Medulla oblongata (tissue), 1 donor: ENCODE data around the gene BOLA1.
A peak's percentile ranks its signal among the peaks of the same experiment; 100 is the strongest.
"Not testable (repeated sequence)": the region's sequence is repeated elsewhere in the genome, so short reads cannot be mapped to it uniquely, and the experiment has no call there.

Experiments used
- DNase-seq: peaks from one replicate; pipeline ENCODE4 v3.0.0-alpha.2; 2015; ENCODE audit errors: extremely low spot score

Gene BOLA1

GRCh38 chr1:149899460-149900284 lies at the start of gene BOLA1:
Gene BOLA1, plus strand, starts transcription at chr1:149899568. Its CDS starts 492 bp downstream, at chr1:149900060.
- DNase-seq = peak; percentile 97

DNA sequence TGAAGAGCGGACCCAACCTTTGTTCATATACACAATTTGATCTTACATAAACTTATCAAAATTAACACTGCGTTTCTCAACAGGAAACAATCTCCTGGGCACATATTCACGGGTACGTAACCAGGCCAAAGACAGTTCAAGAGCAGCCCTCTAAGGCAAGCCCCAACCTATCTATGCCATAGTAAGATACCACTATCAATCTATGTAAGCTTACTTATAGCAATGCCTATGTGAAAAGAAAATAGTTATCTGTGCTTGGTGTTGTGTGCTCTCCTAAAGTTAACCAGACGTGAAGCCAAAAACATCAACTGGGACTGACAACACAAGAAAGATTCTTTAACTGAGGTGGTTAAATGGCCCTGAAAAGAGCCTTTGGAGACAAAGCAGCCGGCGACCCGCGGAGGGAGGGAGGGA lies 49.4 kb upstream of the BOLA1 start:
- DNase-seq = peak; percentile 16

DNA sequence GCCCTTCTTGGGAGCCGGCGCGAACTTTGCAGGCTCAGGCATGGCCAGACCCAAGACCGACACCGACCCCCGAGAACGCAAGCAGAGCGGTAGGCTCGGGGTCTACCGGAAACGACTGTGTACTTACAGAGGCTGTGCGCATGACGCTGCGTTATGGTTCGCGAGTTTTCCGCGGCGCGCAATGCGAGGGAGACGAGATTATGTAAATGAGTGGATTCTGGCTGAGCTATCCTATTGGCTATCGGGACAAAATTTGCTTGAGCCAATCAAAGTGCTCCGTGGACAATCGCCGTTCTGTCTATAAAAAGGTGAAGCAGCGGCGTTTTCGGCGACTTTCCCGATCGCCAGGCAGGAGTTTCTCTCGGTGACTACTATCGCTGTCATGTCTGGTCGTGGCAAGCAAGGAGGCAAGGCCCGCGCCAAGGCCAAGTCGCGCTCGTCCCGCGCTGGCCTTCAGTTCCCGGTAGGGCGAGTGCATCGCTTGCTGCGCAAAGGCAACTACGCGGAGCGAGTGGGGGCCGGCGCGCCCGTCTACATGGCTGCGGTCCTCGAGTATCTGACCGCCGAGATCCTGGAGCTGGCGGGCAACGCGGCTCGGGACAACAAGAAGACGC lies 48.5 kb upstream of the BOLA1 start:
- not testable (repeated sequence) for DNase-seq

GRCh38 chr1:149851585-149852213 lies 47.7 kb upstream of the BOLA1 start:
- DNase-seq = not testable (repeated sequence)

DNA sequence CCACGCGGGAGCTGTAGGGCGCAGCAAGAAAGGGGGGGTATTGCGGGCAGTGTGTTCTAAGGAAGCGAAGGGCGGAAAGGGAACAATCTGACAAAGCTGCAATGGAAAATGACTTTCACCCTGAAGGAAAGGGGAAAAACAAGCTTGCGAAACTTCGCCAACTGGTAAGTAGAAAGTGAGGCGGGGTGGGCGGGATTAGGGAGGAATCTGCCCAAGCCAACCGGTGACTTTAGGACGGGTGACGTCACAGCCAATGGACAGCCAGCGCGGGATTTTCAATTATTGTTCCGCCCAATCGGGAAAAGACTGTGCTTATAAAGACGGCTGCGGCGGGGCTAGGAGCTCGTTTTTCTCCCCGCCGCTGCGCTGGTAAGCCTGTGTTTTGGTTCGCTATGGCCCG lies 47.1 kb upstream of the BOLA1 start:
- not testable (repeated sequence) for DNase-seq

DNA sequence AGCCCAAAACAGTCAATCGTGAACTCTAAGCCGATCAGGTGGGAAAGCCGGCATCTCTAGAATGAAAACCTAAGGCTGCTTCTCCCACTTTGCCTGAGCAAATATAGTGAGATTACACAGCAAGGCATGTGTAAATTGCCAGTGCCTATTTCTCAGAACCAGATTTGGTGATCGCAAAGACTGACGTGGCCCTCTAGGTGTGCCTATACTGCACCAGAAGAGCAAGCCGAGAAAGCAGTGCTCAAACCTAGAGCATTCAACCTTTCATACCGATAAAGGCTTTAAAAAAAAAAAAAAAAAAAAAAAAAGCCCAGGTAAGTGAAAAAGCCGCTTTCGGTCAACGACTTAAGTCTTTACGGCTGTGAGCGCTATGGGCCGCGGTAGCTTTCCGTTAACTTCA lies 39.1 kb upstream of the BOLA1 start:
- DNase-seq = not testable (repeated sequence)

DNA sequence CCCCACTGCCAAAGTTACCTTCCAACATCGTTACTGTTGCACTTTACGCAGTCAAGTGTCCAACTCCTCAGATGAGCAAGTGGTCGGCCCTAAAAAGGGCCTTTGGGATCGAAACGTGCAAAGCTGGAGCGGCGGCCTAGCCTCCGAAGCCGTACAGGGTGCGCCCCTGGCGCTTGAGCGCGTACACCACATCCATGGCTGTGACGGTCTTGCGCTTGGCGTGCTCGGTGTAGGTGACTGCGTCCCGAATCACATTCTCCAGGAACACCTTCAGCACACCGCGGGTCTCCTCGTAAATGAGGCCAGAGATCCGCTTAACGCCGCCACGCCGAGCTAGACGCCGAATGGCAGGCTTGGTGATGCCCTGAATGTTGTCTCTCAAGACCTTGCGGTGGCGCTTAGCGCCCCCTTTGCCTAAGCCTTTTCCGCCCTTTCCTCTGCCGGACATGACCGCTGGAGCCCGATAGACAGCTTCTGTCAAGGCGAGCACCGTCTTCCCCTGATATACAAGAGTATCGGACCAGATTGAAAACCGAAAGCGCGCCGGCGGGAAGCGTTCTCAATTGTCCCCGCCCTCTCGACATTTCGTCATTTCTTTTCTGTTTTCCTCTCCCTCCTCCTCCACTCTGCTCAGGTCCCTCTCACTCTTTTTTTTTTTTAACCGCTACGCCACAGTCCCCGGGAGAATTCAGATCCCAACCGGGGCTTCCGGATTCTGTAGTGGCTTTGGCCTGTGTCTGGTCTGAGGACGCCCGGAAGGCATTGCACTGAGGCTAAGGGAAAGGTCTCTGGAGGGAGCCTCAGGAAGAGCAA lies 38.5 kb upstream of the BOLA1 start:
- DNase-seq = not testable (repeated sequence)

DNA sequence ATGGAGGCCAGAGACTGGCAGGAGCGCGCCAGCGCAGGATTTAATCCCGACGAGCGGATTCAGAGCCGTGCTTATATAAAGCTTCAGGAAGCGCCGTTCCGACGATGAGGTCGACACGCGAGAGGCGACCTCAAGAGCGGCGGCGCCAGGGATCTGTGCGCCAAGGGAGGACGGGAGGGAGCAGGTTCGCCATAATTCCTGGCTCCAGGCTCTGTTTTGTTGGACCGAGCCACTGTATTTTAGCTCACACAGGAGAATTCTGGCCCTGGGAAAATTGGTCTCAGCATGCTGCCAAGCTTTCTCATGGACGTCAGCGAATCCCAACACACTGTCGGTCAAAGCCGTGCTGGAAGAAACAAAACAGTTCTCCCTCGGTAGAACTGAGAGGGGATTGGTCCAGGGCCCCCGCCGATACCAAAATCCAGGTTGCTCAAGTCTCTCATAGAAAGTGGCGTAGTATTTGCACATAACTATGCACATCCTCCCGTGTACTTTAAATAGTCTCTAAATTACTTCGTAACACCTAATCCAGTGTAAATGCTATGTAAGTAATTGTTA lies 37.8 kb upstream of the BOLA1 start:
- not testable (repeated sequence) for DNase-seq

- not testable (repeated sequence) for DNase-seq
These were observed 32.5 kb upstream of the BOLA1 start for GRCh38 chr1:149866887-149867286.

DNA sequence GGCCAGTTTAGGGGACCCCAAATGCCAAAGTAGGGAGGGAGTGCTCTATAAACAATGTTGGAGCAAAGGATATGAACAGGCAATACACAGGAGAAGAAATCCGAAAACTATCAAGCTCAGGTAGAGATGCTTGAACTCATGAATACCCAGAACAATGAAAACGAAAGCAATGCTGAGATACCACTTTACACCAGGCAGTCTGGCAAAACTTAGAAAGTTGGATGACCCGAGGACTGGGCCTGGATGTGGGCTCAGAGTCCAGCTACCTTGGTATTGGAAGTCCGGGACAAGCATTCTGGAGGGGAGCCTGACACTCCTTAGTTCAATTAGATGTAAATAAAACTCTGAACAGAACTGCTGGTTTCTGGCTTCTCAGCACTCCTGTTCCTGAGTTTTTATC lies 26.3 kb upstream of the BOLA1 start:
- DNase-seq = not testable (repeated sequence)

- no peak for DNase-seq
These were observed 22.0 kb upstream of the BOLA1 start for GRCh38 chr1:149877211-149877946.

DNA sequence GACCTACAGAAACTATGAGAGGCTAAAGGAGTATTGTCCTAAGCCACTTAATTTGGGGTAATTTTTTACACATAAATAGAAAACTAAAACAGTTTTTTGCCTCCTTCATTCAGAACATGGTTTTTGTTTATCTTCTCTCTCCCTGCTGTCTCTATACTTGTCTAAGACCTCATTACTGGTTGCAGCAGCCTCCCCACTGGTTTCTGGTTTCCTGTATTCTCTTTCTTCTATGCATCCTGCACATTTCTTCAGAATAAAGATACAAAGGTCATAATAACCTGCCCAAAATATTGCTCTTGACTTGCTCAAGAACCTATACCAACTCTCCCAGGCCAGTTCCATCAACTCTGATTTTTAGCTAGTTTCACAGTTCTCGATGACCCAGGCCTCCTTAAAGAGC lies 19.8 kb upstream of the BOLA1 start:
- DNase-seq = no peak

GRCh38 chr1:149881876-149882275 lies 17.5 kb upstream of the BOLA1 start:
- DNase-seq = no peak

GRCh38 chr1:149883598-149884247 lies 15.6 kb upstream of the BOLA1 start:
- DNase-seq = no peak

- DNase-seq = peak; percentile 54
These were observed 14.7 kb upstream of the BOLA1 start for GRCh38 chr1:149884433-149885338.

DNA sequence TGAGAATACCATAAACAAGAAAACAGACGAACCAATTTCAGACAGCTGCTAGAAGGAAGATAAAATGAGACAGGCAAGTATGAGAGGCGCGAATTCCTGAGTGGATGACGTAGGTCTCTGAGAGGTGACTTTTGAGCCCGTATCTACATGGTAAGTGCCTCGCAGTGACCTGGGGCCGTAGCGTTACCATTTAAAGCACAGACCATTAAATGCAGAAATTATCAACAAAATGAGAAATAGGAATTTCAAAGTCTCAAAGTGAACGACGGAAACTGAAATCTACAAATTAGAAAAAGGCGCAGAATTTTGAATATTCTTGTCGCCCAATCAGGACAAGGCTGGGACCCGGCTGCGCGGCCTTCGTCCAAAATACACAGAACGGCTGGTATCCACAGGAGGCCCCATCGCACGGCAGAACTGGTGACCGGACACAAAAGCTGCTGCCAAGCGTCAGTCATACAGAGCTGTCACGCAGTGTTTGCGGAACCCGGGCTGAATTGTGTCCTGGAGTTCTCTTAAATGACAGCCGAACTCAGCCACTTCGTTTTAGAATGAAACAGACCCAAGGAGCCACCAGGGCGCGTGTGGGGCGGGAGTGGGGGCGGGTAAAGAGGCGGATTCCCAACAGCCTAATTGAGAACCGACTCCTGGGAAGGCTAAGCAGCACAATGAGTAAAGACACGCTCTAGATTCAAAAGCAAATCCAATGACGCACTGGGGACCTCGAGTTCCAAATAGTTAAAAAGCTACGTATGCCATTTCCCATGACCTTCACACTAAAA lies 13.8 kb upstream of the BOLA1 start:
- DNase-seq = peak; percentile 89

GRCh38 chr1:149886121-149886395 lies 13.3 kb upstream of the BOLA1 start:
- not testable (repeated sequence) for DNase-seq

GRCh38 chr1:149886396-149887195 lies 12.8 kb upstream of the BOLA1 start:
- peak; percentile 100 for DNase-seq
